GM12865 (cell line): ENCODE measurements around the gene FGF22.
A peak's percentile ranks its signal among the peaks of the same experiment; 100 is the strongest.
"Not testable (repeated sequence)": the region's sequence is repeated elsewhere in the genome, so short reads cannot be mapped to it uniquely, and the experiment has no call there.

Source experiments
- DNase-seq: peaks from one replicate; pipeline ENCODE4 v3.0.0; 2010; ENCODE audit warnings: low read depth
- H3K4me3 ChIP-seq: 2 replicates; pipeline ENCODE4 v1.5.1; 2011; ENCODE audit warnings: mild to moderate bottlenecking, low read depth, low read length, control low read depth
- CTCF ChIP-seq: IDR thresholded peaks from 2 replicates; pipeline ENCODE4 v1.5.1; 2011; ENCODE audit warnings: low read length, control low read depth, low read depth, inconsistent platforms; ENCODE audit not compliant: insufficient read depth; ENCODE audit errors: missing control alignments

FGF22 gene

GRCh38 chr19:623974-624373 is 15.7 kb upstream of the FGF22 start:
- no peak for TF ChIP-seq CTCF
- DNase-seq, result no peak
- no peak overlapping the region for H3K4me3 ChIP-seq

GRCh38 chr19:624433-625109 is 15.1 kb upstream of the FGF22 start:
- TF ChIP-seq CTCF, result no peak
- H3K4me3 ChIP-seq, result no peak overlapping the region
- no peak for DNase-seq

- DNase-seq, result no peak
- H3K4me3 ChIP-seq, result no peak overlapping the region
- no peak for TF ChIP-seq CTCF
Observed at GRCh38 chr19:625257-625656, 14.4 kb upstream of the FGF22 start.

- DNase-seq, H3K4me3 ChIP-seq: not testable (repeated sequence)
Observed at GRCh38 chr19:626566-626965, 13.1 kb upstream of the FGF22 start.

- no peak for DNase-seq
- H3K4me3 ChIP-seq, result no peak overlapping the region
- TF ChIP-seq CTCF, result peak; percentile 12
Observed at GRCh38 chr19:628168-628567, 11.5 kb upstream of the FGF22 start.

- DNase-seq, H3K4me3 ChIP-seq: not testable (repeated sequence)
Observed at GRCh38 chr19:629515-629914, 10.2 kb upstream of the FGF22 start.

- no peak for TF ChIP-seq CTCF
- DNase-seq, result no peak
- H3K4me3 ChIP-seq, result no peak overlapping the region
Observed at GRCh38 chr19:629961-630714, 9.5 kb upstream of the FGF22 start.

- peak; percentile 61 for DNase-seq
- no peak for TF ChIP-seq CTCF
- peak overlapping the region; percentile 99 for H3K4me3 ChIP-seq
Observed at GRCh38 chr19:632579-633067, 7.1 kb upstream of the FGF22 start.
